Measurements from ENCODE around the gene BTNL9. TPM values are rescaled to one million over a fixed set of nuclear protein-coding genes. Genes with fewer than 3 reads are reported as not detected.
A peak's percentile ranks its signal among the peaks of the same experiment; 100 is the strongest.
"Not testable (repeated sequence)": the region's sequence is repeated elsewhere in the genome, so short reads cannot be mapped to it uniquely, and the experiment has no call there.

Gene BTNL9
- total RNA-seq, 1 donor from 2014 or later, result 37.9 TPM

DNA sequence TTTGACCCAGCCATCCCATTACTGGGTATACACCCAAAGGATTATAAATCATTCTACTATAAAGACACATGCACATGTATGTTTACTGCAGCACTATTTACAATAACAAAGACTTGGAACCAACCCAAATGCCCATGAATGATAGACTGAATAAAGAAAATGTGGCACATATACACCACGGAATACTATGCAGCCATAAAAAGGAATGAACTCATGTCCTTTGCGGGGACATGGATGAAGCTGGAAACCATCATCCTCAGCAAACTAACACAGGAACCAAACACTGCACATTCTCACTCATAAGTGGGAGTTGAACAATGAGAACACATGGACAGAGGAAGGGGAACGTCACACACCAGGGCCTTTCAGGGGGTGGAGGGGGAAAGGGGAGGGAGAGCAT lies 22.6 kb upstream of the BTNL9 start:
- not testable (repeated sequence) for H3K9me3 Mint-ChIP-seq (ENCODE audit: unreplicated experiment); DNase-seq; H3K4me1 Mint-ChIP-seq (ENCODE audit: low read depth, unreplicated experiment); H3K27ac Mint-ChIP-seq (ENCODE audit: unreplicated experiment); H3K27me3 Mint-ChIP-seq (ENCODE audit: unreplicated experiment); H3K4me3 Mint-ChIP-seq (ENCODE audit: unreplicated experiment)
- H3K36me3 Mint-ChIP-seq (ENCODE audit: unreplicated experiment), result peaks cover 12% of the 10 kb centered on the region

DNA sequence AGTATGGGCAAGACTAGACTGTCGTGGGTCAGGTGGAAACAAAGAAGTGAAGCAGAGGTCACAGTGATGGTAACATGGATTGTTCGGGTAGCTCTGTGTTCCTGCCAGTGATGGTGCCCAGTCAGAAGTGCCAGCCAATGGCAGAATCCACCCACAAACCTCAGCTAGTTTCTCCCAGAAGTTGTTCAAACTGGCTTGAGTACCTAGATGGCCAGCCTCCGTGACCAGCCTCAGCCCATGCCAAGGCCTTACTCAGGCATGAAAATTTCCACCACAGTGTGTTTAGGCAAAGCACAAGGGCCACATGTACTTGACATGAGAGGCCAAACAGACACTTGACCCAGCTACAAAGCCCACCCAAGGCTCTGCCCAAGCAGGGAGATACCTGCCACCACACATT lies 19.4 kb upstream of the BTNL9 start:
- Mint-ChIP-seq H3K27ac (ENCODE audit: unreplicated experiment) (no peak overlapping the region), H3K4me1 (ENCODE audit: low read depth, unreplicated experiment) (no peaks in the 10 kb centered on the region), H3K36me3 (ENCODE audit: unreplicated experiment) (peaks cover 19% of the 10 kb centered on the region), H3K27me3 (ENCODE audit: unreplicated experiment) (peaks cover 2% of the 10 kb centered on the region), H3K4me3 (ENCODE audit: unreplicated experiment) (no peak overlapping the region), H3K9me3 (ENCODE audit: unreplicated experiment) (peaks cover 9% of the 10 kb centered on the region)
- TF ChIP-seq, protein P1, sequence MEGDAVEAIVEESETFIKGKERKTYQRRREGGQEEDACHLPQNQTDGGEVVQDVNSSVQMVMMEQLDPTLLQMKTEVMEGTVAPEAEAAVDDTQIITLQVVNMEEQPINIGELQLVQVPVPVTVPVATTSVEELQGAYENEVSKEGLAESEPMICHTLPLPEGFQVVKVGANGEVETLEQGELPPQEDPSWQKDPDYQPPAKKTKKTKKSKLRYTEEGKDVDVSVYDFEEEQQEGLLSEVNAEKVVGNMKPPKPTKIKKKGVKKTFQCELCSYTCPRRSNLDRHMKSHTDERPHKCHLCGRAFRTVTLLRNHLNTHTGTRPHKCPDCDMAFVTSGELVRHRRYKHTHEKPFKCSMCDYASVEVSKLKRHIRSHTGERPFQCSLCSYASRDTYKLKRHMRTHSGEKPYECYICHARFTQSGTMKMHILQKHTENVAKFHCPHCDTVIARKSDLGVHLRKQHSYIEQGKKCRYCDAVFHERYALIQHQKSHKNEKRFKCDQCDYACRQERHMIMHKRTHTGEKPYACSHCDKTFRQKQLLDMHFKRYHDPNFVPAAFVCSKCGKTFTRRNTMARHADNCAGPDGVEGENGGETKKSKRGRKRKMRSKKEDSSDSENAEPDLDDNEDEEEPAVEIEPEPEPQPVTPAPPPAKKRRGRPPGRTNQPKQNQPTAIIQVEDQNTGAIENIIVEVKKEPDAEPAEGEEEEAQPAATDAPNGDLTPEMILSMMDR (IDR thresholded peaks at IDR 0.05; ENCODE audit: partially characterized antibody, unreplicated experiment), result no peak
- no peak for DNase-seq

DNA sequence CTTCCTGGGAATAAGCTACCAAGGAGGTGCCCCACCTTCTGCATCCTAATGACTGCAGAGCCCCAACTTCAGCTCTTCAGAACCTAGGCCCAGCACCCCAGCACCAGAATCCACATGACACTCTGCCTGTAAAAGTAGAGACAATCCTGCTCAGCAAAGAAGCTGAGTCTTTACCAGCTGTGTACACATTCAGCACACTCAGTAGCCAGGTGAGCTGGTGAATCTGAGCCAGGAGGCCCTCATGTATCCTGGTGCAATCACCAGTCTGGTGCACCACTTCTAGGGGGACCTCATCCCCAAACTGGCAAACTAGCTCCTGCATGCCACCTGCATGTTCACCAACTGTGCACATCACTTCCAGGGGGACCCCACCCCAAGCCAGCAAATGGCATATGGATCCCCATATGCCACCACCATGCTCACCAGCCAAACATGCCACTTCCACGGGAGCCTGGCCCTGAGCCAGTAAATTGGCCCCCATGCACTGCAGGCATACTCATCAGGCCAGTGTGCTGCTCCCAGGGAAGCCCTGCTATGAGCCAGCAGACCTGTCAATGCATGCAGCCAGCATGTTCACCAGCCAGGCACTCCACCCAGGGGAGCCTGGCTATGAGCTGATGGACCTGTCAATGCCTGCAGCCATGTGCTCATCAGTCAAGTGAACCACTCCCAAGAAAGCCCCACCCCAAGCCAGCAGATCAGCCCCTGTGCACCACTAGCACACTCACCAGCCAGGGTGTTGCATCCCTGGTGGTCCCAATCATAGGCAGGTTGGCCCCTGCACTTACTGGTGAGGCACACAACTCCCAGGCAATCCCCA lies 15.6 kb upstream of the BTNL9 start:
- Mint-ChIP-seq H3K4me3 (ENCODE audit: unreplicated experiment) (no peak overlapping the region), H3K4me1 (ENCODE audit: low read depth, unreplicated experiment) (no peaks in the 10 kb centered on the region)

DNA sequence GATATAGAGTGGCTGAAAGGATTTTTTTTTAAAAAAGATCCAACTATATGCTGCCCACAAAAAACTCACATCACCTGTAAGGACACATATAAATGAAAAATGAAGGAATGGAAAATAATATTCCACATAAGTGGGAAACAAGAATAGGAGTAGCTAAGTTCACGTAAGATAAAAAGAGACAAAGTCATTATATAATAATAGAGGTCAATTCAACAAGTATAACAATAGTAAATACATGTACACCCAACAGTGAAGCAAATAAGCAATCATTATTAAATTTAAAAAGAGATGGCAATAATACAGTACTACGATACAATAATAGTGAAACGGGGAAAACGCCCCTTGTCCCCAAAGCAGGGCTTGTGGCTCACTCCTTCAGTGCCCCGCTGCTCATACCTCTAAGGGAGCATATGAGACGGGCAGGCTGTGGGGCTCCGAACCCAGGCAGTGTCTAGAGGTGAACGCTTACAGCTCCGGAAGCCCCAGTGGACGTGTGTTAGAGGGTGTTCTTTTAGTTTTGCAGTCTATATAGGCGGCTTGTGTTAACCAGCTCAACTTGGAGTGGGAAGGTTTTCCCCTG lies 12.5 kb upstream of the BTNL9 start:
- no peak overlapping the region for H3K4me3 Mint-ChIP-seq (ENCODE audit: unreplicated experiment)
- H3K36me3 Mint-ChIP-seq (ENCODE audit: unreplicated experiment), result peaks cover 12% of the 10 kb centered on the region
- no peak overlapping the region for H3K27ac Mint-ChIP-seq (ENCODE audit: unreplicated experiment)
- H3K9me3 Mint-ChIP-seq (ENCODE audit: unreplicated experiment), result peaks cover 6% of the 10 kb centered on the region
- TF ChIP-seq, protein P1 (IDR thresholded peaks at IDR 0.05; ENCODE audit: partially characterized antibody, unreplicated experiment), result no peak
- no peaks in the 10 kb centered on the region for H3K4me1 Mint-ChIP-seq (ENCODE audit: low read depth, unreplicated experiment)
- no peaks in the 10 kb centered on the region for H3K27me3 Mint-ChIP-seq (ENCODE audit: unreplicated experiment)
- no peak for DNase-seq

More for the DNA sequence above, 15.6 kb upstream of the BTNL9 start:
- H3K36me3 Mint-ChIP-seq (ENCODE audit: unreplicated experiment), result peaks cover 19% of the 10 kb centered on the region
- no peaks in the 10 kb centered on the region for H3K27me3 Mint-ChIP-seq (ENCODE audit: unreplicated experiment)
- TF ChIP-seq, protein P1 (IDR thresholded peaks at IDR 0.05; ENCODE audit: partially characterized antibody, unreplicated experiment), result no peak
- DNase-seq, result no peak
- peaks cover 12% of the 10 kb centered on the region for H3K9me3 Mint-ChIP-seq (ENCODE audit: unreplicated experiment)
- H3K27ac Mint-ChIP-seq (ENCODE audit: unreplicated experiment), result no peak overlapping the region

DNA sequence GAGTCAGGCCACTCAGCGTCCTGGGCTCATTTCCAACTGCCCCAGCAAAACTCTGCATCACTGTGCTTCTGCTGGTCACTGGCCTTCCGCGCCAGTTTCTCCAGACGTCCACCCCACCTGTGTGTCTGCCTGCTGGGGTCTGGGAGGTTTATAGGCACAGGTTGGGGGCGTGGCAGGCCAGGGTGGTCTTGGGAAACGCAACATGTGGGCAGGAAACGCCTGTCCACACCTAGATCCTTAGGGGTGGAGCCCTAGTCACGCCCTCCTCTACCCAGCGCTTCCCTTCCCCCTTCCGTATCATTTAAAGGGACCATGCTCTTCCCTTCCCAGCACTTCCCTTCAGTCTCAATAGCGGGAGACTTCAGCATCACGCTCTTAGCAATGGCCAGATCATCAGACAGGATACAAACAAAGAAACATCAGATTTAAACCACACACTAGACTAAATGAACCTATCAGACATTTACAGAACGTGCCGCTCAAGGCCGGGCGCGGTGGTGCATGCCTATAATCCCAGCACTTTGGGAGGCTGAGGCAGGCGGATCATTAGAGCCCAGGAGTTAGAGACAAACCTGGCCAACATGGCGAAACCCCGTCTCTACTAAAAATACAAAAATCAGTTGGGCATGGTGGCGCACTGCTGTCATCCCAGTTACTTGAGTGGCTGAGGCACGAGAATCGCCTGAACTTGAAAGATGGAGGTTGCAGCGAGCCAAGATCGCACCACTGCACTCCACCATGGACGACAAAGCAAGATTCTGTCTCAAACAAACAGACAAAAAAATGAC lies 11.8 kb upstream of the BTNL9 start:
- Mint-ChIP-seq H3K27ac (ENCODE audit: unreplicated experiment) (peak overlapping the region; percentile 71), H3K36me3 (ENCODE audit: unreplicated experiment) (peaks cover 12% of the 10 kb centered on the region), H3K9me3 (ENCODE audit: unreplicated experiment) (peaks cover 6% of the 10 kb centered on the region), H3K4me1 (ENCODE audit: low read depth, unreplicated experiment) (no peaks in the 10 kb centered on the region), H3K27me3 (ENCODE audit: unreplicated experiment) (no peaks in the 10 kb centered on the region), H3K4me3 (ENCODE audit: unreplicated experiment) (peak overlapping the region; percentile 82)
- no peak for DNase-seq
- TF ChIP-seq, protein P1 (IDR thresholded peaks at IDR 0.05; ENCODE audit: partially characterized antibody, unreplicated experiment), result no peak
